Myometrial cell (primary cell): ENCODE data around the gene URAD. TPM values are rescaled to one million over a fixed set of nuclear protein-coding genes. Genes with fewer than 3 reads are reported as not detected.

Experiments
- total RNA-seq: library from RNA; depleted of rRNA; stranded (reverse); fragments of >200 nt; gene quantifications from 2 replicates; pipeline ENCODE4 v1.2.3, GENCODE V29; 2015

URAD gene, protein sequence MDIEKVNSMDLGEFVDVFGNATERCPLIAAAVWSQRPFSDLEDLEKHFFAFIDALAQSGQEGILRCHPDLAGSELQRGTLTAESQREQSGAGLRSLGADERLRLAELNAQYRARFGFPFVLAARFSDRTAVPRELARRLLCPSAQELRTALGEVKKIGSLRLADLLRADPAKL
- not detected in 2 replicates for total RNA-seq

DNA sequence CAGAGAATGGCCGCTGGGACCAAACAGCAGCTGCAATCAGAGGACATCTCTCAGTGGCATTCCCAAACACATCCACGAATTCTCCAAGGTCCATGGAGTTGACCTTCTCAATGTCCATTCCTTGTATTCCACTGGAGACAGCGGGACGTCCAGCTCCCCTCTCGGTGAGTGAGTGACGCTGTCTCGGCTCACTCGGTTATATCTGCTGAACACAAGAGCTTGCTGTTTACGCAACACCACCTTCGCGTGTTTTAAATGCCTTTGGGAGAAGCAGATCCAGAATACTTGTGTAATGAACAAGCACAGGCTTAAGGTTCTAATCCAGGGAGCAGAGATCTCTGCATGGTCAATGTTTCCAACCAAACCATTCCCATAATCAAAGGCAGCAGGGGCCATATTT lies at the start of gene URAD:
TSS of gene URAD (minus strand) at position 174 of the 400 bp plus-strand sequence. CDS start at position 118, 56 bp downstream.

DNA sequence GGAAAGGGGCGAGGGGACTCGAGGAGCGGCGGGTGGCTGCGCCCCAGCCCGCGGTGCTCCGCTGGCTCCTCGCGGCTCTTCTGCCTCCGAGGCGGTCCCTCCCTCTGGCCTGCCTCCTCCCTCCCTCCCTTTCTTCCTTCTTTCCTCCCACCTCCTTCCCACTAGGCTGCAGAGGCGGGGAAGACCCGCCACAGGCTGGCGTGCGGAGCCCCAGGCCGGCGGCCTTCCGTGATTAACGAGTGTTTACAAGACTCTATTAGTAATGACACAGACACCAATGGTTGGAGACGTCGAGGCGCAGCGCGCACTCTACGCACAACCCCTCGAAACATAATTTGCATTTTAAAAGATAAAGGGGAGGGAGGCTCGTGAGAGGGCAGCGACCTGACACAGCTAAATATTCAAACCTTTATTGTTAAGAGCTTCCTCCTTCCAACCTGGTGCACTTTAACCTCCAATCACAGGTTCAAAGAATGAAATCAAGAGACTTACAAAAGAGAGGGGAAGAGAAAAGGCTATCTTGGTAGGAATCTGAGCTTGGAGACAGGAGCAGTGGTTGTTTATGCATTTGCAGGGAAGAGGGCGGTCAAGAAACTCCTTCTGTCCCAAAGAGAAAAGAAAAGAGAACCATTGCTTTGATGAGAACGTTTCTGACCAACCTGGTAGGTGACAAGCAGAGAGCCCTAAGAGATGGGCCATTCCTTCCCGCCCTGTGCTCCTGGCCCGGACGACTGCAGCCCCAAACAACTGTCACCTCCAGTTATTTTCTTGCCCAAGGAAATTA lies 19.2 kb downstream of the URAD start, which contains the start of gene CDX2:
TSS of gene CDX2 (minus strand) at position 234 of the 784 bp plus-strand sequence. CDS start 309 bp downstream, outside the sequence.

Other genes with a start within 250 kb of the URAD start
- gene GSX1, start 196.2 kb downstream of the URAD start, total RNA-seq, result not detected in 2 replicates
- gene PDX1, start 68.7 kb downstream of the URAD start, total RNA-seq, result not detected in 2 replicates
- not detected in 2 replicates for gene CDX2, start 19.4 kb downstream of the URAD start, total RNA-seq
- gene FLT3, start 111.9 kb upstream of the URAD start, total RNA-seq, result not detected in 2 replicates
- gene PAN3, start 149.9 kb upstream of the URAD start, total RNA-seq, result 8.9 and 9.2 TPM in 2 replicates